Measurements from ENCODE around the gene SNAPC4.

Gene SNAPC4

GRCh38 chr9:136400038-136400834 lies at the start of gene SNAPC4:
TSS of gene SNAPC4 (minus strand) at chr9:136400170. CDS start at chr9:136398428, 1,742 bp downstream.
- peak; percentile 50 for DNase-seq

GRCh38 chr9:136448655-136449054 lies 48.7 kb upstream of the SNAPC4 start:
- no peak for DNase-seq

GRCh38 chr9:136447173-136447778 lies 47.3 kb upstream of the SNAPC4 start:
- no peak for DNase-seq

GRCh38 chr9:136445799-136446198 lies 45.8 kb upstream of the SNAPC4 start:
- no peak for DNase-seq

GRCh38 chr9:136444102-136444501 lies 44.1 kb upstream of the SNAPC4 start:
- DNase-seq: no peak

- DNase-seq: no peak
These were observed 43.7 kb upstream of the SNAPC4 start for GRCh38 chr9:136443687-136444086.

GRCh38 chr9:136443087-136443486 lies 43.1 kb upstream of the SNAPC4 start:
- DNase-seq: no peak

GRCh38 chr9:136442265-136442664 lies 42.3 kb upstream of the SNAPC4 start:
- DNase-seq: no peak

- no peak for DNase-seq
These were observed 41.8 kb upstream of the SNAPC4 start for GRCh38 chr9:136441681-136442245.

- no peak for DNase-seq
These were observed 41.3 kb upstream of the SNAPC4 start for GRCh38 chr9:136441191-136441680.

- DNase-seq: no peak
These were observed 39.8 kb upstream of the SNAPC4 start, which contains the start of gene INPP5E for GRCh38 chr9:136439481-136440408. TSS of gene INPP5E (minus strand) at chr9:136439845. CDS start at chr9:136439419, 426 bp downstream.

GRCh38 chr9:136438548-136439480 lies 38.8 kb upstream of the SNAPC4 start:
- no peak for DNase-seq

GRCh38 chr9:136437839-136438547 lies 38.0 kb upstream of the SNAPC4 start:
- no peak for DNase-seq

GRCh38 chr9:136437430-136437829 lies 37.5 kb upstream of the SNAPC4 start:
- no peak for DNase-seq

- DNase-seq: no peak
These were observed 36.2 kb upstream of the SNAPC4 start for GRCh38 chr9:136436055-136436634.

- DNase-seq: no peak
These were observed 34.7 kb upstream of the SNAPC4 start for GRCh38 chr9:136434580-136435169.

GRCh38 chr9:136433849-136434579 lies 34.0 kb upstream of the SNAPC4 start:
- DNase-seq: no peak

GRCh38 chr9:136433043-136433715 lies 33.2 kb upstream of the SNAPC4 start:
- no peak for DNase-seq

GRCh38 chr9:136432591-136432990 lies 32.6 kb upstream of the SNAPC4 start:
- no peak for DNase-seq

All from GF-D8 (cell line).